GM15510 (cell line): ENCODE results near the gene DAPK3.

ENCODE experiments used
- POLR2A ChIP-seq: IDR thresholded peaks from 3 replicates; pipeline ENCODE4 v1.6.1; 2011; ENCODE audit warnings: borderline replicate concordance; ENCODE audit not compliant: insufficient read length; ENCODE audit errors: extremely low read depth

DAPK3 gene

DNA sequence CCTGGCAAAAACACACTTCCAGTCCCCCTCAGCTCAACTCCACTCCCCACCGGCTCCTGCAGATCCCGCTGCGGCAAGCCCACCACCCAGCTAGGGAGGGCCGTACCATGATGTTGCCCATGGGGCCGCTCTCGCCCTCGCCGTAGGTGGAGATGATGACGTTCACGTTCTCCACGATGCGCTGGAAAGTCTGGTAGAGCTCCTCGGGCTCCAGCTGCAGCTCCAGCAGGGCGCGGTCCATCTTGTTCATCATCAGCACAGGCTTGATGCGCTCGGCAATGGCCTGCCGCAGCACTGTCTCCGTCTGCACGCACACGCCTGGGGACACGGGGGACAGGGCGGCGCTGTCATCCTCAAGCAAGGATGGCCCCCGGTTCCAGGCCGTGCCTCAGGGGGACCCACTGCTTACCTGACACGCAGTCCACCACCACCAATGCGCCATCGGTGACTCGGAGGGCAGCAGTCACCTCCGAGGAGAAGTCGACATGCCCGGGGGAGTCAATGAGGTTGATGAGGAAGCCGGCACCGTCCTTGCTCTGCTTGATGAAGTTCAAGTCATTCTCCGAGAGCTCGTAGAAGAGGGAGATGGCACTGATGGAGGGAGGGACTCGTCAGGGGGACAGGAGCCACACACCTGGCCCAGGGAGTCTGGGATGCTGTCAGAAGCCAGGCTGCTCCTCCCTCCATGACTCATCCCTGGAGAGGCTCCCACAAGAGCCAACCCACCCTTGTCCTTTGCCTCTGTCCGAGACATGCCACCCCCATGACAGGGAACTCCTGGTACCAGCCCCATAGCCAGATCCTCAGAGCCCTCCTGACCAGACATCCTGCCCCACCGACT lies 12.0 kb upstream of the DAPK3 start:
- TF ChIP-seq POLR2A, result peak; percentile 28

DNA sequence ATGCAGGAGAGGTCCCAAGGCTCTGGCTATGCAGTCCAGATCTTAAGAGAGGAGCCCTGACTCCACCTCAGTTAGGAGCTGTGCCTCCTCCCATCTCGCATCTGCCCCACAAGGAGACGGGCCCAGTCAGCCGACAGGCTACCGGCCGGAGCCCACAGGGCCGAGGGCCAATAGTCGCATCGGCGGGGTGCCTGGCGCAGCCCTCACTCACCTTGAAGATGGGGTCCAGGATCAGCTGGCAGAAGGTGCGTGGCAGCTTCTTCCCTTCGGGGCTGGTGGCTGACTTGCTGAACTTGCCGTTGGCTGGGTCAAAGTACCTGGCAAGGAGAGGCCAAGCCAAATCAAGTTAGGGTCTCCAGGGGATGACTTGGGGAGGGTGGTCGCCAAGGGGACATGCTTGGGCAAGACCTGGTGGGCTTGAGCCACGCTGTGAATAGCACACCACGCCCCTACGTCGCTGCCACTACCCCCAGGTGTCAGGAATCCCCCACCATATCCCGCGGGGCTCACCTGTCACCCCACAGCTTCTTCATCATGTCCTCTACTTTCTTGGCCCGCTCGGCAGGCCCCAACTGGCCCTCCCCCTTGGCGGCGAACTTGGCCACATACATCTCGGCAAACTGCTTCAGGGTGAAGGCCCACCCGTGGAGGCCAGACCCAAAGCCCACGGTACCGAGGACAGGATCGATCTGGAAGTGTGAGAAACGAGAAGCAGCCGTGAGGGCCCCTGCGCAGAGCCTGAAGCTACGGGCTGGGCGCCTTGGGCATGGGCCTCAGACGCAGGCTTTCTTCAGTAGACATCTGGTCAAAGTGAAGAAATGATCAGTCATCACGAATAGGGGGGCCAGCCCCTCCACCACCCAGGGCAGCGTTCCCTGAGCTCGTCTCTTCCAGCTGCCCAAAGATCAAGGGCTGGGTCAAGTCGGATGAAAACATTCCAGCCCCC lies 11.1 kb upstream of the DAPK3 start:
- TF ChIP-seq POLR2A, result no peak

DNA sequence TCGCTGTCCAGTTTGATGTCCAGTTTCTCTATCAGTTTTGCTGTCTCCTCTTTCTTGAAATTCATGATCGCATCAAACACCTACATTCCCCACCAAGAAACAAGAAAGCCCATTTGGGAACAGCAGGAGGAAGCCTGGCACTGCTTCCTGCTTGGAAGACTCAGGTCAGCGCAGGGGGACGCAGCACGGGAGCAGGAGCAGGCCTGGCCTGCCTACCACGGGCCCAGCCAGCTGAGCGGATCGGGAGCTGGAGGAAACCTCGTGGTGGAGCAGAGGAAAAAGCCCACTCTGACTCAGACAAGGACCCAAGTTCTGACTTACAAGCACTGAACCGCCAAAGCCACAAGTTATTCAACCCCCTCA lies 10.5 kb upstream of the DAPK3 start:
- no peak for TF ChIP-seq POLR2A

DNA sequence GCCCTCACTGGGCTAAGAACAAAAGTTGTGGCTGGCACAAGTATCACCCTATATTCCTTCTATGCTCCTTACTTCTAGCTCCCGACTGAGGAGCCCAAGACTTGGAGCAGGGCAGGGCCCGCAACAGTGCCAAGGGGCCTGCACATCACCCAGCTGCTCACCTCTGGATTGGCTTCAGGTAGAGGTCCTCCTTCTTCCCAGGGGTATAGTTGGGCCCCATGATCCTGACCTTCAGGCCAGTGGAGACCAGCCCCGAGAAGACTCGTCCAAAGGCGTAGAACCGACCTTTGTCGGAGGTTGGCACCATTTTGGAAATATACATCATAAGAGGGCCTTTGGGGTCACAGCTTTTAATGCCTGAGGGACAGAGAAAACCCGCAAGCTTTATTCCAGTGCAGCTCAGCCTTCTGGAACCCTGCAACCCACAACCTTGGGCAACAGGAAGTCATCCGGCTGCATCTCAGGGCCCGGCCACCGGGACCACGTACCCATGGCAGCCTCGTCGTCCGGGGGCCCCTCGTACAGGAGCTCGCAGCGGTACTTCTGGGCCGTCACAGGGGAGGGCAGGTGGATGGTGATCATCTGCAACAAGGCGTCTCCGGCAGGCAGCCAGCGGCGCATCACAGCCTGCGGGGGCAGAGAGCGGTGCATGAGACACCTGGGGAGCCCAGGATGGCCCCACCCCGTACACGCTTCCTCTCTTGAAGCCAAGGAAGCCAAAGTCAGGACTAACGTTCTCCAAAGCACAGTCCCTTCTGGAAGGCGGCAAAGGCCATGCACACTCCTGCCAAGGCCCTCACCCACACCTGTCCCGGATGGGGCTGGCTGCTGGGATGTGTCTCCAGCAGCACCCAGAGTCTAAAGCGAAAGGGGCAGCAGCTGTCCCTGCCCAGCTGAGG lies 9.7 kb upstream of the DAPK3 start:
- TF ChIP-seq POLR2A, result no peak

DNA sequence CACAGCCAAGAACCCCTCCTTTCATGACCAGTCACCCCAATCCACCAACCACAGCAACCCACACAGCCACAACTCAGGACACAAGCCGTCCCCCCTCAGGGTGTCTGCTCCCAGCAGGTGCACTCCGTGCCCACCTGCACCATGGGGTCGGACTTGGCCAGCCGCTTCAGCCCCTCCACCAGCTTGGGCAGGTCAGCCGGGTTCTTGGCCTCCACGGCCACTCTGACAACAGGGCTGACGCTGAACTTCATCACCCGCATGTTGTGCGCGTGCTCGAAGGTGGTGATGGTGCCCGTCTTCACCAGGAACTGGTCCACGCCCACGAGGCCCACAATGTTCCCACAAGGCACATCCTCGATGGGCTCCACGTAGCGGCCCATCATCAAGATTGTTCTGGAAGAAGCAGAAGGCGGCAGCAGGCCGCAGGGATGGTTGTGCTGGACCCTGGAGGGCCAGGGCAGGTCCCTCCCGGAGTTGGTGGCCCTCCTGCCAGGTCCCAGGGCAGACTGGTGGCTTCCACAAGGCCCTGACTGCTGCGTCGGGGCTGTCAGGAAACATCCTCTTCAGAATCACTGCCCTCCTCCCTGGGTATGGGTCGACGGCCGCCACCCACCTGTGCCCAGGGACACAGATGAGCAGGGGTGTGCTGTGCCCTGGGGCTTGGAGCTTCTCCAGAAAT lies 8.9 kb upstream of the DAPK3 start:
- TF ChIP-seq POLR2A, result peak; percentile 27

DNA sequence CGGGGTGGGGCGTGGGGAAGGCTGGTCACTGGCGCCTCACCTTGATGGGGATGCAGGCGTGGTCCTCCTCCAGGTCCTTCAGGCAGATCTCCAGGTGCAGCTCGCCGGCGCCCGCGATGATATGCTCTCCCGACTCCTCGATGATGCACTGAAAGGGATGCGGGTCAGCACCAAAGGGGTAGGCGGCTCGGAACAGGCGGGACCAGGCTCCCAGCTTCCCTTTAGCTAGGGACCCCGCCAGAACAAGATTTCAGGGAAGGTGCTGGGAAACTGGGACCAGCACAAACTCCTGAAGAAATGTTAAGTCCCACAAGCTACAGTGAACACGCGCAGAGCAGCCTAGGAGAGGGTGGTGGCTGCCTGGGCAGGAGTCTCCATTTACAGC lies 8.4 kb upstream of the DAPK3 start:
- no peak for TF ChIP-seq POLR2A

DNA sequence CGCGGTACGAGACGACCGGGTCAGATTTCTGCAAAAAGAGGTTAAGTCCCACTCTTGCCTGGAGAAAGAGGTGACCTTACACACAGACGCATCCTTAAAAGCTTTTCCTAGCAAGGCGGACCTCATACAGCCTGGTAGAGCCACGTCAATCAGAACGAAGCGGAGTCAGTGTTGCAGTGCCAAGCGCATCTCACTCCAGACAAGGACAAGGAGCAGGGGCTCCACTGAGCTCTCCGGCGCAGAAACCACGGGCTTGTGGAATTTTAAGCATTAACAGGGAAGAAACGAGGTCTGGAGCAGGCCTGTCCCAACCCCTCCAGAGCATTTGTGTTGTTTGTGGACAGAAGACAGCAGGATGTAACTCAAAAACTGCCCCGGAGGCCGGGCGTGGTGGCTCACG lies 7.2 kb upstream of the DAPK3 start:
- TF ChIP-seq POLR2A, result no peak

DNA sequence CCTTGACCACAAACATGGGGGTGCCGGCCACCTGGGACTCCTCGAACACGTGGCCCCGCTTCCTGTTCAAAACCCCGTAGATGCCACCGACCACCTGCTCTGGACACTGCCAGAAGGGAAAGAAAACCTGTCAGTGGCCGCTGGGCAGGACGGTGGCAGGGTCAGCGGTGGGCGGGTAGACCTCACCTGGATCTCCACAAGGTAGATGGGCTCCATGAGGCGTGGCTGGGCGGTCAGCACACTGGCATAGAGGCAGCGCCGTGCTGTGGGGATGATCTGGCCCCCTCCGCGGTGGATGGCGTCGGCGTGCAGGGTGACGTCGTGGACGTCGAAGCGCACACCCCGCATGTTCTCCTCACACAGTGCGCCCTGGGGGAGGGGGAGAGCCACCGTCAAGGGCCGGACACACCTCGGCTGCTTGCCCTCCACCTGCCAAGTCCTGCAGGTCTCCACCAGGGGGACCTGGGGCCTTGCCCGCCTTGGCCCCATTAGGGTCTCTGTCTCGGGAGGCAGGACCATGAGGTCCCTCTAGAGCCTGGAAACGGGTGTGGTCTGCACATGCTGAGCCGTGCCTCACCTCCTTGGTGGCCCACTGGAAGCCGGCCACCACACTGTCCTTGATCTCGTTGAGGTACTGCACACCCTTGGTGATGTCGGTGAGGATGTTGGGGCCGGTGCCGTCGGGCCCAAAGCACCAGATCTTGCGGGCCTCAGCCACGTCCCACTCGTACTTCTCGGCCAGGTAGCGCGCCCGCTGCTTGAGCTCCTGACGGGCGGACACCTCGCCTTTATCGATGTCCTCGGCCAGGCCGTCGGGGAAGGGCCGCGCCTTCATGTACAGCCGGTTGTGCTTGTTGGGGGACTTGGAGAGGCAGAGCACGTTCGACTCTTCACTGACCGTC lies 6.6 kb upstream of the DAPK3 start:
- TF ChIP-seq POLR2A, result no peak

DNA sequence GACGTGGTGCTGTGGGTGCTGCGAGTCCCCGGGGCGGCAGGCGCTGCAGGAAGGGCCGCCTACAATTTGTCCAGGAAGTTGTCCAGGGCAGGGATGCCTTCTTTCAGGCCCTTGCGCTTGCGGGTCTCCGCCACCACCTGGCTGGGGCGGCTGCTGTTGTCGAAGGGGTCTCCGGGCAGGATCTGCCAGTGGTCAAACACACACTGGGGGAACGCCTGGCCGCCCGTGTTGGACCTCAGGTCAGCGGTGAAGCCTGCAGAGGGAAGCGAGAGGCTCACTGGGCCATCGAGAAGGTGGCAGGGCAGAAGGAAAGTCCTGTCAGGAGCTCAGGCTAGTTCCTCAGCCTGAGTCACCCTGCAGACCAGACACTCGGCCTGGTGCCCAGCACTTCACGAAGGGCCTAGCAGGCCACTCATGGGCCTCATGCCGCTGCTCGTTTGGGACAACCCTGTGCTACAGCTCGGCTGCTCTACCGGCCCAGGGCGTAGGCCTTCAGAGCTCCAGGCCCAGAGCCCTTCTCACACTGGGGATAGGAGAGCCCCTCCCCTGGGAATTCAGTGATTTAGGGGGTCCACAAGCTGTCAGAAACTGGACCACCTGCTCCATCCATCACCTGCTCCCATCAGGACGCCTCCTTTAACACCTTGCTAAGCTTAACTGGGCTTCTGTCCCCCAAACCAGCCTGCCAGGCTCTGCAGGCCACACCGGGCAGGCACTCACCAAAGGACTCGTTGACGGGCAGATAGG lies 5.8 kb upstream of the DAPK3 start:
- TF ChIP-seq POLR2A, result no peak

DNA sequence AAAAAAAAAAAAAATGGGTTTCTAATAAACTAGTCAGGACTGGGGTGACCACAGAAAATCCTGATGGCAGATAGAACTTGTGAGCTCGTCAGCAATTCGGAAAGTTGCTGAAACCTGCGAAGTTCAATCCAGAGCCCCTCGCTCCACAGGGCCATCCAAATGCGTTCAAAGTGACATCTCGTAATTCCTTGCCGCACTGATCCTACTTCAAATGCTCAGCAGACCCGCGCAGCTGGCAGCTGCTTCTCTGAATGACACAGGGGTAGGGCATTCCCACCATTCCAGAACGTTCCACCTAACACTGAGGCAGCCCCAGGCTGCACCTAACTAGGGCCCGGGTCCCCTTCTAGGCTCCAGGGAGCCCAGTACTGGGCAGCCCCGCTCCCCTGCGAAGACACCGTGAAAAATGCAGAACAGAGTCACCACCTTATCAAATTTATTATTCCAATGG lies 4.8 kb upstream of the DAPK3 start:
- peak; percentile 38 for TF ChIP-seq POLR2A

DNA sequence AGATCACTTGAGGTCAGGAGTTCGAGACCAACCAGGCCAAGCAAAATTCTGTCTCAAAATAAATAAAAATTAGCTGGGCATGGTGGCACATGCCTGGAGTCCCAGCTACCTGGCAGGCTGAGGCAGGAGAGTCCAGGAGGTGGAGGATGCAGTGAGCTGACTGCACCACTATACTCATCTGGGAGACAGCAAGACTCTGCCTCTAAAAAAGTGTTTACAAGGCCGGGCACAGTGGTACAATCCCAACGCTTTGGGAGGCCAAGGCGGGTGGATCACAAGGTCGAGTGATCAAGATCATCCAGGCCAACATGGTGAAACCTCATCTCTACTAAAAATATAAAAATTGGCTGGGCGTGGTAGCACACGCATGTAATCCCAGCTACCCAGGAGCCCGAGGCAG lies 4.2 kb upstream of the DAPK3 start:
- TF ChIP-seq POLR2A, result no peak

DNA sequence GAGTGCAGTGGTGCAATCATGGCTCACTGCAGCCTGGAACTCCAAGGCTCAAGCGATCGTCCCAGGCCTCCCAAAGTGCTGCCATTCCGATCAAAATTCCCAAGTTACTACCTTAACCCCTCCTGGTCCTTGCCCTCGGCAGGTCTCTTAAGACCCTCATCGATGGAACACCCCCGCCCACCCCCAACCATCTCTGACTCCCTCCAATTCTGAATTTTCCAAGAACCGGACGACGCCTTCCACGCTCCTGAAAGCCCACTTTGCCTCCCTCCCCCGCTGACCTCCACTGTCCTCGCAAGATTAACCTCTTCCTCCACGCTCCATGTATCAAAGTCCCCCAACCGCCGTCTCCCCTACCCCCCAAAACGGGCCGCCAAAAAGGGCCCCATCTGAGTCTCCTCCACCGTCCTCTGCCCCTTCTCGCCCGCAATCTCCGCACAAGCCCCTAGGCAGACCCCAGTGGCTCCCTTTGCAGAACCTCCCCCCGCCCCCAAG lies 539 bp downstream of the DAPK3 start:
- no peak for TF ChIP-seq POLR2A
